NCI-H1105 treated with DMSO at 0.1 percent for 48 hours (cell line): ENCODE results near the gene ARHGAP23.

Experiments
- DNase-seq: peaks from one replicate; lab custom pipeline; 2025; lab: John Stamatoyannopoulos, UW

Gene ARHGAP23

GRCh38 chr17:38549285-38549684 lies 121.0 kb downstream of the ARHGAP23 start:
- DNase-seq: no peak

GRCh38 chr17:38550661-38551060 lies 122.4 kb downstream of the ARHGAP23 start:
- no peak for DNase-seq

DNA sequence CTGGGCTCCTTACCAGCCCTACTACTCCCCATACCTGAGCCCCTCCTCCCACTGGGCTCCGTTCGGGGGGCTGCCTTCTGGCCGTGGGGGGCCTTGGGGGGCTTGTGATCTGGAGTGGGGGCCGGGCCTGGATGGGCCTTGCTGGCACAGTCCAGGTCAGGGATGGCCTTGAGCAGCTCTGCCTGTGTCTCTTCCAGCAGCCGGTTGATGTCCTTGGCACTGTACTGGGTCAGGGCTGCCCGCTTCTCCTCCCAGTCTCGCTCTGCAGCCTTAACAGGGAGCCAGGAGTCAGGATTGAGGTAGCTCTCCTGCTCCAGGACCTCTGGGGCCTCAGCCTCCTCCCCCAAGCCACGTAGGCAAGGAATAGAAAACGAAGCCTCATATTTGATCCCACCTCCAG lies 122.9 kb downstream of the ARHGAP23 start:
- DNase-seq: no peak

DNA sequence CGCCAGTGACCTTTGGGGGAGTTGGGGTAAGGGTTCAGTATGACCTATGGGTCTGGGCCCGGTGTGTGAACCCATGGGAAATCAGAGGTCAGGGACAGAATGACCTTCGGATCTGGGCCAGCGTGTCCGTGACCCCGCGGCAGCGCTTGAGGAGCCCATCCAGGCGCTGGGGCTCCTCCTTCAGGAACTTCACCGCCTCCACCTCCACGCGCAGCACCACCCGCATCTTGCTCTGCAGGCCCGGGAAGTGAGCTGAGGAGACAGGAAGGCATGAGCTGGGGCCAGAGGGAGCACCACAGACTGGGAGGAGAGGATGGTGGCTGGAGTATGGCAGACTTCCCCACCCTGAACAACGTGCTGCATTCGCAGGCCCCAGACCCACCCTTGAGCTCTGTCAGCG lies 124.1 kb downstream of the ARHGAP23 start:
- no peak for DNase-seq

DNA sequence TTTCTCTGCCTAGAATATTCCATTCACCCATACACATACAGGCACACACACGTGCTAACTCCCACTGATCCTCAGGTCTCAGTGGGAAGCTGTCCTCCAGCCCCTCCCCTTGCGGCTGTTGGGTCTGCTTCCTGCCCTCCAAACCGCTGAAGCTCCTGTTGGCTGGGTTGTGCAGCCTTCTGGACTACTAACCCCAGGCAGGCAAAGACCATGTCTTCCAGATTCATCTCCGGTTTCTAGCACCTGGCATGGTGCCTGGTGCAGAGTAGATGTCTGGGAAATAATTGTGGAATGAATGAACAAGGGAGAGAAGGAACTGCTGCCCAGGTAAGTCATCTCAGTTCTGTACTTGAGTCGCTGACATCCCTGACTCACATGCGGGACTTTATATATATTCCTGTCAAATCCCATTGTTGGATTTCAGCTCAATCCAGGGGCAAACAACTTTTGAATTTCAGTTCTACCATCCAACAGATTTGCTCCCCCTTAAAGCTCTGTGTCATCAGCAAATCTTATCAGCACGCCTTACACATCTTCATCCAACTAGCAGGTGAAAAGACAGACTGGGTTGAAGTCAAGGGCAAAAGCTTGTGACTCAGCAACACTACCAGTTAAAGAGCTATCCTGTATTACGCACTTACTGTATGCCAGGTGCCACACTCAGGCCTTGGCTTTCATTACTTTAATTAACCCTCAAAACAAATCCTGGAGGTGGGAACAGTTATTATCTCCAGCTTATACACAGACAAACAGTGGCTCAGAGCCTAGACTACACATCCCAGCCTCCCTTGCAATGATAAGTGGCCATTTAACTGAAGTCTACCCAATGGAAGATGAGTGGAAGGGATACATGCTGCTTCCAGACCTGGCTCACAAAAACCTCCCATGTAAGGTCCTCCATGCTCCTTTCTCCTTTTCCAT lies 126.4 kb downstream of the ARHGAP23 start:
- DNase-seq: peak; percentile 78

DNA sequence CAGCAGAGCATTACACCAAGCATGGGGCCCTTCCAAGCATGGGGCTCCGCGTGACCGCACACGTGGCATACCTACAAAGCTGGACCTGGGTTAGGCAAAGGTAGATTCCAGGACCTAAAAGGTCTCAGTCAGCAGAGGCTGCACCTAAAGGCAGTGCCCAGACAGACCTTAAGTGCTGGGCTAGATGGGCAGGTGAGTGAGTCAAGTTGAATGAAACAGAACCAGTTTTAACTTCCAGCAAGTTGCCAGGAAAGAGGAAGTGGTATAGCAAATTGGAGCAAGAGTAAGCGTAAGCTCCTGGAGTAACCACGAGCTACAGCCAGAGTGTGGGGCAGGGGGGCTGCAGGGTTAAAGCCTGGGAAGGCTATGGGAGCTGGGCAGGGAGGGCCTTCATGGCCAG lies 128.0 kb downstream of the ARHGAP23 start:
- DNase-seq: no peak

GRCh38 chr17:38557396-38557795 lies 129.1 kb downstream of the ARHGAP23 start:
- DNase-seq: no peak

GRCh38 chr17:38557836-38558727 lies 129.8 kb downstream of the ARHGAP23 start:
- DNase-seq: peak; percentile 92

- DNase-seq: peak; percentile 44
Measured at GRCh38 chr17:38558728-38559050, 130.4 kb downstream of the ARHGAP23 start.

GRCh38 chr17:38559051-38559879 lies 131.0 kb downstream of the ARHGAP23 start:
- DNase-seq: peak; percentile 89

GRCh38 chr17:38559880-38560230 lies 131.6 kb downstream of the ARHGAP23 start:
- no peak for DNase-seq

- DNase-seq: no peak
Measured at GRCh38 chr17:38560503-38561318, 132.4 kb downstream of the ARHGAP23 start.

GRCh38 chr17:38561416-38562214 lies 133.4 kb downstream of the ARHGAP23 start:
- DNase-seq: no peak
